ENCODE measurements around the gene MTG2.

MTG2 gene

GRCh38 chr20:62163986-62164762 is 18.7 kb upstream of the MTG2 start:
- no peak for DNase-seq

DNA sequence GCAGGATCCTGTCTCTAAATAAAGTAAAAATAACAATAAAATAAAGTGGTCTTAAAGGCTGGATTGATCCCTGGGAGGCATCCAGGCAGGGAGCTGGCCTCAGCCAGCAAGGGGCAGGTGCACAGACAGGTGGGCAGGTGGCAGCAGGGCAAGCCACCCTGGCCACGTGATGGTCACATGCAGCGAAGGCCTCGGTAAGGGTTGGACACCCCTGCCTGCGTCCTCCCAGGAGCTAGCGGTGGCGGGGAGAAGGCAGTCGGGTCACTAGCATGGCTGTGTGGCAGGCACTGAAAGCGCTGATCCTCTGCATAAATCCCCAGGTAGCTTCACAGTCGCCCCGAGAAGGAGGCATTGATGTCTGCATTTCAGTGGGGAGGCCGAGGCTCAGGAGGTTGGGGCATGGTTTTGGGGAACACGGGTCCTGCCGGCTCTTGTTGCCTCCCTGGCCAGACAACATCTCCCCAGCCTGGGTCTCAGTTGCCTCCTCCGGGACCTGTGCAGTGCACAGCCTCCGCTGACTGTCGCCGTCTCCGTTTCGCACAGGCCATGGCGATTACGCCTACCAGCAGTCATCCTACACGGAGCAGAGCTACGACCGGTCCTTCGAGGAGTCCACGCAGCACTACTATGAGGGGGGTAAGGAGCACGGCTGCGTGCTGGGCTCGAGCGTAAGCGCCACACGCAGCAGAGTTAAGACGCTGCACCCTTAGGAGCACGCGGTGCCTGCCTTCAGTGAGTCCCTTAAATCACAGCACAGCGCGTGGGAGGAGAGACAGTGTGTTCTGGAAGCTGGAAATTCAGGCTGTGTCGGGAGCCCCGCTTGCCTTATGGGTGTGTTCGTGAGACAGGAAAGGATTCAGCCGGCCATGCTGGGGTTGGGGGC is 17.7 kb upstream of the MTG2 start:
- DNase-seq, result no peak

DNA sequence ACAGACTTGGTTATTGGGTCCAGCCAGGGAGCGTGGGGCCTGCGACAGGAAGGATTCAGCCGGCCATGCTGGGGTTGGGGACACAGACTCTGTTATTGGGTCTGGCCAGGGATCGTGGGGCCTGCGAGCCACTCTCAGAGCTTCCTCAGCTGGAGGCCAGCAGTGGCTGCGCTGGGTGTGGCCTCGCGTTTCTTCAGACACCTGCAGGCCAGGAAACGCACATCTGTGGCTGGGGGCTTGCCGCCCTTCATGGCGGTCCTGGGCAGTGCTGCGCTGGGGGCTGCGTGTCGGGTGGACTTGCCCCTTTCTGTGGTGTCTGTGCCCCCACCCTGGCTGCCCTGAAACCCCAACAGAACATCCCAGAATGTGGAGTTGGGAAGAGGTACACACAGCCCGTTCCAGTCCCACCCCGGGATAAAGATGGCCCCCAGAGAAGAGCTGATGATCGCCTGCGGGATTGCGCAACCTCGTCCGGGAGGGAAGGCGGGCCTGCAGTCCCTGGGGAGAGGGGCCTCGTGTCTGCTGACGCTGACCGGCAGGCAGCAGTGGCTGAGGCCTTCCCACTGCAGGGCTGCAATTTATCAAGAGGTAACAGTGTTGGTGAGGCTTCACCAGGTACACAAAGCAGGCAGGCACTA is 16.9 kb upstream of the MTG2 start:
- no peak for DNase-seq

DNA sequence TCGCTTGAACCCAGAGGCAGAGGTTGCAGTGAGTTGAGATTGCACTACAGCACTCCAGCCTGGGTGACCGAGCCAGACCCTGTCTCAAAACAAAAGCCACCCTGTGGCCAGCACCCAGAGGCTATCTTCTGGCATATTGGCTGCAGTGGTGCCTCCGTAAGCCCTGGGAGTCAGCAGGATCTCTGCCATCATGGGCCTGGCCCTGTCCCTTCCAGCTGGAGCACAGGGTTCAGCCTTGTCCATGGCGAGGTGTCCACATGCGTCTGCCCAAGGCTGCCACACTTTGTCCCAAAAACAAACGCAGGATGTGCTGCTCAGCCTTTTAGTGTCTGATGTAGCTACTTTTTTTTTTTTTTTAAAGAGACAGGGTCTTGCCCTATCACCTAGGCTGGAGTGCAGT is 15.4 kb upstream of the MTG2 start:
- no peak for DNase-seq

- no peak for DNase-seq
Measured at GRCh38 chr20:62168061-62168460, 14.8 kb upstream of the MTG2 start.

GRCh38 chr20:62168890-62169435 is 13.9 kb upstream of the MTG2 start:
- DNase-seq, result no peak

DNA sequence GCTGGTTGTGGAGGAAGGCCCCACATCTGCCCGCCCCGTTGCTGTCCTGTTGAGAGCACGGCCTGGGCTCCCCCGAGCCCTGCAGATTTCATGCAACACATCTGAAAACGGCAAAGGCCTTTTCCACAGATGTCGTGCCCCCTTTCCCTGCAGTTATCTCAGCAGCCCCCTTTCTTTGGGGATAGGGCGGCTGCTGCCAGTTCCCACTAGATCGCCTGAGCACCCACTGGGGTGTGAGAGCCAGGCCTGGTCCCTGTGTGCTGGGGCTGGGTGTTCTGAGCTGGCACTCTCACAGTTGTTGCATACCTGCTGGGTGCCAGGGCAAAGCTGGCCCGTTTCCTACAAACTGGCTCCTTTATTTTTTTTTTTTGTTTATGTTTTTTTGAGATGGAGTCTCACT is 12.3 kb upstream of the MTG2 start:
- no peak for DNase-seq

- no peak for DNase-seq
Measured at GRCh38 chr20:62171245-62171644, 11.6 kb upstream of the MTG2 start.

DNA sequence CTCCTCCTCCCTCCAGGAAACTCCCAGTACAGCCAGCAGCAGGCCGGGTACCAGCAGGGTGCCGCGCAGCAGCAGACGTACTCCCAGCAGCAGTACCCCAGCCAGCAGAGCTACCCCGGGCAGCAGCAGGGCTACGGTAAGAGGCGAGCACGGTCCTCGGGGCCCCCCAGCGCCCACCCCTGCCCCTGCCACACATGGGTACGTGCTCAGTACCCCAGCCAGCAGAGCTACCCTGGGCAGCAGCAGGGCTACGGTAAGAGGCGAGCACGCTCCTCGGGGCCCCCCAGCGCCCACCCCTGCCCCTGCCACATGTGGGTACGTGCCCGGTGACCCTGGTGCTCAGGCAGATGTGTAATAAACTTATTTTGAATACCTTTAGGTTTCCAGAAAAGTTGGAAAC is 10.2 kb upstream of the MTG2 start:
- no peak for DNase-seq

DNA sequence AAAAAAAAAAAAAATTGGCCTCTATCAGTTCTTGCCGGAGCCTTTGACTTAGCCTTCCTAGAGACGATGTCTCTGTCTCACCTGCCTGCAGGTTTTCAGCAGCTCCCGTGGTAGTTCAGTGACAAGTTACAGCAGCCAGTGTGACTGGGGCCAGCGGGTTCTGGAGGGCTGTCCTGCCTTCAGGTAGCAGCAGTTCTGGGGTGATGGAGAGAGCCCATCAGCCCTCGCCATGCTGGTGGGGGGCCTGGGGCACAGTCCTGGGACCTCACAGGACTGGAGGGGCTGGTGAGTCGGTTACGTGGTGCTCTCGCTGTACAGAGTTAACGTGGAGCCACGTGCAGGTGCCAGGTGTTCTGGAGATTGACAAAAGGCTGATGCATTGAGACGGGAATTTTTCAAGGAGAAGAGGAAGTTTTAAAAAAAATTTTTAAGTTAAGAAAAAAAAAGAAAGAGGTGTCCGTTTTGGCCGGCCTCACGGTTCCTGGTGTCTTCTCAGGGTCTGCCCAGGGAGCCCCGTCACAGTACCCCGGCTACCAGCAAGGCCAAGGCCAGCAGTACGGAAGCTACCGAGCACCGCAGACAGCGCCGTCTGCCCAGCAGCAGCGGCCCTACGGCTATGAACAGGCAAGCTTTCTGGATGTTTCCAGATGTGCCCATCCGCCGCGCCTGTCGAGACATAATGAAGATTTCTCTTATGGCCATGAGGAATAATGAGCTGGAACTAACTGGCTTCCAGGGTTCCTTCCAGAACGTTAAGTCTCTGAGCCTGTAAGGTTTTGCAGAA is 8.6 kb upstream of the MTG2 start:
- no peak for DNase-seq

DNA sequence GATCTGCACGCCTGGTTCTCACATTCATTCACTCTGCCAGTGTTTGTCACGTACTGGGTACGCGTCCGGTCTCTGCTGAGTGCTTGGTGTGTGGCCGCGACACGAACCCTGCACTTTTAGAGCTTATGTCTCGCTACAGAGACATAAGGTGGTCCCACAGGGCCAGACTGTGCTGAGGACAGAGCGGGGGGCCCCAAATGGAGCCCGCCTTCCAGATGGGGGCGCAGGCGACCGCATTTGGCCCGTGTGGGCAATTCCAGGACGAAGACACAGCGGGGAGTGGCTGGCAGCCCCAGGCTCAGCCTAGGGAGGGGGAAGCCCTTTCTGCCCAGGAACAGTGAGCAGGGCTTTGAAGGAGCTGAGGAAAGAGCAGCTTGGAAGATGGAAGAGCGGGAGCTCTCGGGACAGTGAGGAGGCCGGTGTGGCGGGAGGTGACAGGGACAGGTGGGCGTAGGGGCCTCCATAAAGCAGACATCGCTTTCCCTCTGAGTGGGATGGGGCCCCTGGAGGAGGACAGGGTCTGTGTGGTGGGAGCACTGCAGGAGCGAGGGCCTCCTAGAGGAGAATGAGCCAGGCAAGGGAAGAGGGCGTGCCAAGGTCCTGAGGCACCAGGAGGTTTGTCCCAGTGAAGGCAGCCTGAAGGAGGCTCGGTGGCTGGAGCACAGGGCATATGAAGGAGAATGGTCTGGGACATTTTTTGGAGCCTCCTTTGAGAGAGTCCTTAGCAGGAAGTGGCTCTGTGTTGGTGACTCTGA is 7.8 kb upstream of the MTG2 start:
- DNase-seq, result no peak

DNA sequence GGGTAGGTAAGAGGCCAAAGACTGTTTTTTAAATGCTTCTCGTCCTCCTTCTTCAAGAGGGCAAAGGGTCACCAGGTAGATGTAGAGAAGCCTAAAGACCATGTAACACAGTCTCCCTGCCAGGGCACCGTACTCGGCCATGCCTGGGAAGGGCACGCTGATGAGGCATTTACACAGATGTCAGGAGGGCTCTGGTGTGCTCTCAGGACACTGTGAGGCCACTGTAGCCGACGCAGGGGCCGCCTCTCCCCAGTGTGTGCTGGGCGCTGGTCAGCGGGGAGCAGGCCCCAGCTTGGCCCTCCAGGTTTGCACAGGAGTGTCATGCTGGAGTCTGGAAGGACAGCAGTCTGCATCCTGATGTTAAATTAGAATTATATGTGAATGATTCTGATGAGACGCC is 7.1 kb upstream of the MTG2 start:
- DNase-seq, result no peak

DNA sequence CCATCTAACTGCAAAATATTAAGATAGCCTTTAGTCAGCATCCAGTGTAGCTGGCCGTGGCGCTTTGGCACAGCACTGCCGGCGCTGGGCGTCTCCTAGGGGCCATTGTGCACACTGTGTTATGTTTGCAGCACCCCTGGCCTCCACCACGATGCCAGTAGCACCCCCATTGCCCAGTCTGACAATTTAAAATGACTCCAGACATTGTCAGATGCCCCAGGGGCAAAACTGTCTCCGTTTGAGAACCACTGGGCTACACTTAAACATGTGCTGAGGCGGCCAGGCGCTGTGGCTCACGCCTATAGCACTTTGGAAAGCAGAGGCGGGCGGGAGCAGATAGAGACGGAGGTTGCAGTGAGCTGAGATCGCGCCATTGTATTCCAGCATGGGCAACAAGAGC is 6.0 kb upstream of the MTG2 start:
- DNase-seq, result no peak

DNA sequence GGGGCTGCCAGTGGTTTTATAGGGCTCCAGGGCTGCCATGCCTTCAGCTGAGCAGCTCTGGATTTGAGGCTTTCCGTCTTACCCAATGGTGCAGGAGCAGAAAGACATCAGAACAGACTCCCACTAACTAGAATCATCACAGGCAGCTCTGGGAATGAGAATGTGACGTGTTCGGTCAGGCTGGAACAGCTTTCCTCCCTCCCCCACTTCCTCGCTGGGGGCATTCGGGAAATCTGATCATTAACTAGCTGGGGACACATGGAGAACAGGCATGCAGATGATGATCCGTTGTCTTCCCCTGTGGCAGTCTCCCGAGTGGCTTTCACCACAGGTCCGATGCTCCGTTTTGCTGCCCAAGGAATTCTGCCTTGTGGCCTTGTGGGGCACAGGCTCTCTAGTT is 5.5 kb upstream of the MTG2 start:
- DNase-seq, result no peak

- DNase-seq, result no peak
Measured at GRCh38 chr20:62178316-62179161, 4.3 kb upstream of the MTG2 start.

- DNase-seq, result no peak
Measured at GRCh38 chr20:62179162-62179504, 3.7 kb upstream of the MTG2 start.

DNA sequence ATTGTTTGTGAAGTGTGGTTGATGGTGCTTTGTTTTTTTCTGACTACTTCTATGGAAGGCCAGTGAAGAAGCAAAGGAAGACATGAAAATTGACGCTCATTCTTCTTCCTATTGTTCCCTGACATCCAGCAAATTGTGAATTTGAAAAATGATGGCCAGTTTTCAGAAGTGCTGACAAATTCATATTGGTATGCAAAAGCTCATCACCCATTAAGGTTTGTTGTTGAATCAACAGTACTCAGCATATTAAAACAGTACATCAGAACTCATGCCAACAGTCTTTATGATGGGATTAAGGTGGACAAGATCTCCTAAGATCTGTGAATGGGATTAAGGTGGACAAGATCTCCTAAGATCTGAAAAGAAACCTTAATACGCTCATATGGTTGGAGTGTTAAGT is 1.0 kb upstream of the MTG2 start:
- no peak for DNase-seq

GRCh38 chr20:62183426-62184142 is 756 bp downstream of the MTG2 start:
- DNase-seq, result no peak

DNA sequence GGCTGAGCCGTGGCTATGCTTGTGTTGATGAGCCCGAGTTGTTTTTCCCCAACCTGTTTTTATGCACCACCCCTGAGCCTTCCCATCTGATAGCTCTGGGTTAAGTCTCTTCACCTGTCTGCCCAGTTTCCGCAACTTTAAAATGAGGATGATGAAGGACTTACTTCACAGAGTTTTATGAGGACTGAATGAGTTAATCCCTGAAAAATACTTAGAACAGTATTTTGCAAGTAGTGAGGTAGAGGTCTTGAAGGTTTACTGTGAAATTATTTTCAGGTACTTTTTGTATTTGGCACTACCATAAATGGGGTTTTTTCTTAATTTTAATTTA is 3.2 kb downstream of the MTG2 start:
- no peak for DNase-seq
